ENCODE data around the gene LRRC63.

LRRC63 gene

GRCh38 chr13:46168783-46169182, 42.9 kb upstream of the LRRC63 start:
- no peak for DNase-seq (ENCODE audit: low spot score)
- no peak for TF ChIP-seq CTCF (IDR thresholded peaks at IDR 0.05; ENCODE audit: extremely low read depth, missing control alignments)

GRCh38 chr13:46169758-46170157, 42.0 kb upstream of the LRRC63 start:
- no peak for DNase-seq (ENCODE audit: low spot score)
- no peak for TF ChIP-seq CTCF (IDR thresholded peaks at IDR 0.05; ENCODE audit: extremely low read depth, missing control alignments)

DNA sequence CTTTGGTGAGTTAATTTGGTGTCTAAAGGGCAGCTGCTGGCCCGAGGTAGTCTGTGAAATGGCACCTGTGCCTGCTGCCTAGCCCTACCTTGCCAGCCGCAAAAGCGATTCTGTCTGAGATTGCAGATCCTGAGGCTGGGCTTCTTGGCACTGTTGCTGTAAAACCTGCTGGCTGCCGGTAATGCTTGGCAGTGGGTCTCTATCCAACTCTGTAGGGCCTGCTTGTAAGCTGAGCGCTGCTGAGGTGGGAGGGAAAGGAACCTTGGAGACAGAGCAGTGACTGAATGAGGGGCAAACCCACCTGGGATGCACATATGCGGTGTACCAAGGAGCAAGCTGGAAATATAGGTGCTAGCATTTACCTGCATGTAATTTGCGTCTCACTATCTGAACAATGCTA, 41.5 kb upstream of the LRRC63 start:
- no peak for DNase-seq (ENCODE audit: low spot score)
- no peak for TF ChIP-seq CTCF (IDR thresholded peaks at IDR 0.05; ENCODE audit: extremely low read depth, missing control alignments)

DNA sequence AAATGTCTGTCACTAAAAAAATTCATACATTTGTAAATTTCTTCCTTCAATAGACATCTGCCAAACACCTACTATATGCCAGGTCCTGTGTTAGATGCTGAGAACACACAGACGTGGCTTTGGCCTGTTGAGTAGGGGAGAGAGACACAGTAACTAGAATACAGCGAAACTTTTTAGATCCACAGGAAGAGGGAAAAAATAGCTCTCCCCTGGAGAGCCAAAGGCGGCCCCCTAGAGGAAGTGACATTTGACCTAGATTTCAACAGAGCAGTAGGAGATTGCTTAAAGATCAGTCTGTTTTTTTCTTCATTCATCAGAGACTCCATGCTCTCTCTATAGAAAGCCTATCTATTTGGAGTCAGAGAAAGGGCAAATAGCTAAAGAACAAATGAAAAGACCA, 41.0 kb upstream of the LRRC63 start:
- DNase-seq (ENCODE audit: low spot score) = no peak
- no peak for TF ChIP-seq CTCF (IDR thresholded peaks at IDR 0.05; ENCODE audit: extremely low read depth, missing control alignments)

DNA sequence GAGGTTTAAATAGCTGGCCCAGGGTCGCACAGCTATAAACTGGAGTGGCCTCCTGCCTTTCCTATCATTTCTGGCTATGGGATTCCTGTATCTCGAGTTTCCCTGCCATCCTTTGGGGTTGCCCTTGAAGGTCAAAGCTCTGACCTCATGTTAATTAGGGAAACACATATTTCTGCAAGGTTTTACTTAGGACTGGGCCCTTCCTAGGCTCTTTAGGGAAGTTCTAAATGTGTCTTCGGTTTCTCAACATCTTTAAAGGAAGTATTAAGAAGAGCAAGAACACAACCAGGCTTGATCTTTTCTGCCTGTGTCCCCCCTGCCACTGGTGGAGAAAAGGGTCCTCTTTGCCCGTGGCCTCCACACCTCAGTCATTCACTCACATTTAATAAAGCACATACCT, 40.5 kb upstream of the LRRC63 start:
- TF ChIP-seq CTCF (IDR thresholded peaks at IDR 0.05; ENCODE audit: extremely low read depth, missing control alignments) = no peak
- no peak for DNase-seq (ENCODE audit: low spot score)

DNA sequence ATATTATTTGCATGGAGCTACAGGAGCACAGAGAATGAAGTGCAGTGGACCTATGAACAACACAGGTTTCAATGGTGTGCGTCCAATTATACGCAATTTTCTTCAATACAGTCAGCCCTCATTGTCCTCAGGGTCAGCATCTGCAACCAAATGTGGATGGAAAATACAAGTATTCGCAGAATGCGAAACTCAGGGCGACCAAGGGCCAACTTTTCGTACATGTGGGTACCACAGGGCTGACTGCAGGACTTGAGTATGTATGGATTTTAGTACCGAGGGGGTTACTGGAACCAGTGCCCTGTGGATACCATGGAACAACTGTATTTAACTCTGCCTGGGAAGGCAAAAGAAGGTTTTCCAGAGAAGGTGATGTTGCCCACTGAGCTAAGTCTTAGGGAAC, 40.0 kb upstream of the LRRC63 start:
- TF ChIP-seq CTCF (IDR thresholded peaks at IDR 0.05; ENCODE audit: extremely low read depth, missing control alignments) = no peak
- DNase-seq (ENCODE audit: low spot score) = no peak

DNA sequence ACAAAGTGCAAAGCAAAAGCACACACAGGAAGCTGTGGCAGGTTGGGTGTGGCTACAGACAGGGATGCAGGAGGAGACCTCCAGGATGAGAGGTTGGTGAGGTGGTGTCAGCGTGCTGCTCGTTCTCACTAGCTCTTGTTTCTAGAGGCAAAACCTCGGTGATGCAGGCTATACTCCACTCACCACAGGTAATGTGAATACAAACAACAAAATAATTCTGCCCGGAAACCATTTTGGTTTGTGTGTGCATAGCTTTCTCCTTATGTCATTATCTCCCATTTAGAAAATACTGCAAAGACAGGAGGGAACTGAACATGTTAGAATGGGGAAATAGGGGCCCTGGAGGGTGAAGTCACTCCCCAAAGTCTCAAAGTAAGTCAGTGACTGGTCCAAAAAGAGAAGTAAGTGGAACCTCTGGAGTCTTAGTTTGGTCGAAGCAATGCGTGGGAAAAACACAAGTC, 39.2 kb upstream of the LRRC63 start:
- no peak for DNase-seq (ENCODE audit: low spot score)
- no peak for TF ChIP-seq CTCF (IDR thresholded peaks at IDR 0.05; ENCODE audit: extremely low read depth, missing control alignments)
